ENCODE data around the gene CHMP6. TPM values are rescaled to one million over a fixed set of nuclear protein-coding genes. Genes with fewer than 3 reads are reported as not detected.

Gene CHMP6
- total and polyA plus RNA-seq, 4 experiments from 2014 or later: 36.7 to 48.7 (median 41.9) TPM

DNA sequence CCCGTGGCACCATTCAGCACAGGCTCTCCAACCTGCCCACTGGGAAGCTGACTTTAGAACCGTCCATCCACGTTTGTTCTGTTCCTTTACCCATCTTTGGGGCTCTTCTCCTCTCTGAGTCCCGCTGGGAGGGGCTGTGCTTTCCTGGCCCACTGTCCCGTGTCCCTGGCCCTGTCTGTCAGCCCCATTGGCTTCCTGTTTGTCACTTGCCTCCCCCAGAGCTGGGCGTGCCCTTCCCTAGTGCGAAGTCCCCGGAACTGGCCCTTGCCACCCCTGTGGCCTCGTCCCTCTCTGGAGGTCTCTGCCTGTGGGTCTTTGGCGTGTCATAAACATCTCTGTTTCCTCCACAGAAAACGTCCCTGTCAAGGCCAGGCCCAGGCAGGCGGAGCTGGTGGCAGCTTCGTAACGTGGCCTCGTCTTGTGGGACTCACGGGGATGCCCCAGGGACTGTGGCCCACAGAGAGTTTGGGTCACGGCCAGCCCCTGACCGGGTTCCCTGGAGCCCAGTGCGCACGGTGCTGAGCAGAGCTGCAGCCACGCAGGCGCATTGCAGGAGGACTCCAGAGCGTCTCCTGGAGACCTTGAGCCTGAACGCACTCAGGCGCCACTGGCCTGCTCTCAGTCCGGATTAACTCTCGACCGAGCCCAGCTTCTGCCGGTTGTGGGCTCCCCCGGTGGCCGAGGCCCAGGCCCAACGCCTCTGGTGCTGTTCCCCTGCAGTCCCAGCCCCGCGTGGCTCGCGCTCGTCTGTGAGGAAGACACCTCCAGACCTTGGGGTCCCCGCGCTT lies 7.3 kb downstream of the CHMP6 start:
- H3K4me3 Mint-ChIP-seq: no peak overlapping the region
- Histone ChIP-seq H3K4me1 (ENCODE audit: insufficient read depth, low read length) (peaks cover 5% of the 10 kb centered on the region), H3K27ac (ENCODE audit: low read depth, low read length) (no peak overlapping the region), H3K27me3 (ENCODE audit: insufficient read depth, low read length) (no peaks in the 10 kb centered on the region), H3K9me3 (ENCODE audit: control insufficient read depth in 1 of 2, low read length in 2 of 2) (no peaks in the 10 kb centered on the region), H3K4me3 (ENCODE audit: low read length in 2 of 2) (no peak overlapping the region), H3K36me3 (ENCODE audit: insufficient read depth, low read length) (peaks cover 23% of the 10 kb centered on the region)
- peaks cover 7 to 25% (median 9%) of the 10 kb centered on the region in 4 donors for H3K4me1 Mint-ChIP-seq
- H3K9me3 Mint-ChIP-seq: no peaks in the 10 kb centered on the region
- peaks cover 2% of the 10 kb centered on the region in 2 donors for H3K27me3 Mint-ChIP-seq
- intact Hi-C loops (cut with micrococcal nuclease): no loop called here
- no peak for DNase-seq
- CTCF ChIA-PET (ENCODE audit: partially characterized antibody): no interaction called here
- POLR2A ChIA-PET (ENCODE audit: partially characterized antibody): no interaction called here
- H3K27ac Mint-ChIP-seq: peak overlapping the region in 1 of 7 donors; percentile 47
- peaks cover 10 to 24% of the 10 kb centered on the region in 2 donors for H3K36me3 Mint-ChIP-seq

GRCh38 chr17:80999536-81000333 lies 8.1 kb downstream of the CHMP6 start:
- Mint-ChIP-seq H3K27me3 (peaks cover 5% of the 10 kb centered on the region in 2 donors), H3K27ac (no peak overlapping the region), H3K4me3 (no peak overlapping the region), H3K36me3 (peaks cover 10 to 24% of the 10 kb centered on the region in 2 donors), H3K9me3 (no peaks in the 10 kb centered on the region), H3K4me1 (peaks cover 10 to 29% (median 12%) of the 10 kb centered on the region in 4 donors)
- intact Hi-C loops (cut with micrococcal nuclease): no loop called here
- peaks cover 4% of the 10 kb centered on the region for H3K27me3 ChIP-seq (ENCODE audit: insufficient read depth, low read length)
- peaks cover 10% of the 10 kb centered on the region for H3K4me1 ChIP-seq (ENCODE audit: insufficient read depth, low read length)
- ChIA-PET CTCF (ENCODE audit: partially characterized antibody) (no interaction called here), POLR2A (ENCODE audit: partially characterized antibody) (no interaction called here)
- peaks cover 23% of the 10 kb centered on the region for H3K36me3 ChIP-seq (ENCODE audit: insufficient read depth, low read length)
- H3K27ac ChIP-seq (ENCODE audit: low read depth, low read length): no peak overlapping the region
- H3K9me3 ChIP-seq (ENCODE audit: control insufficient read depth in 1 of 2, low read length in 2 of 2): no peaks in the 10 kb centered on the region
- DNase-seq: no peak
- H3K4me3 ChIP-seq (ENCODE audit: low read length in 2 of 2): no peak overlapping the region

DNA sequence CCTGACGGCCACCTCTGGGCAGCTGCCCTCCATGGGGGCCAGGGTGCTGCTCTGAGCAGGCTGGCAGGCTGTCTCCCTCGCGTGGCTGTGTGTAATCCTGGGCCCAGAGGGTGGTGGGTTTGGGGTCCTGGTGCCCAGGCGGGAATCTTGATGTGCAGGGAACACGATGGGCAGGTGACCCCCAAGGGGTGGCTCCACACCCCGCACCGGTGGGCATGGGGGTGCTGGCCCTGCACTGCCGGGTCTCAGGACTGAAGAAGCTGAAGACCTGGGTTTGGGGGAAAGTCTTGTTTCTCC lies 8.6 kb downstream of the CHMP6 start:
- Histone ChIP-seq H3K36me3 (ENCODE audit: insufficient read depth, low read length) (peaks cover 21% of the 10 kb centered on the region), H3K9me3 (ENCODE audit: control insufficient read depth in 1 of 2, low read length in 2 of 2) (no peaks in the 10 kb centered on the region), H3K4me3 (ENCODE audit: low read length in 2 of 2) (no peak overlapping the region), H3K27ac (ENCODE audit: low read depth, low read length) (no peak overlapping the region), H3K27me3 (ENCODE audit: insufficient read depth, low read length) (peaks cover 6% of the 10 kb centered on the region), H3K4me1 (ENCODE audit: insufficient read depth, low read length) (peaks cover 13% of the 10 kb centered on the region)
- Mint-ChIP-seq H3K27ac (no peak overlapping the region), H3K36me3 (peaks cover 10 to 21% of the 10 kb centered on the region in 2 donors), H3K27me3 (peaks cover 6 to 7% of the 10 kb centered on the region in 2 donors), H3K9me3 (no peaks in the 10 kb centered on the region), H3K4me1 (peaks cover 11 to 31% (median 14%) of the 10 kb centered on the region in 4 donors), H3K4me3 (no peak overlapping the region)
- DNase-seq: no peak
- intact Hi-C loops (cut with micrococcal nuclease): no loop called here
- CTCF ChIA-PET (ENCODE audit: partially characterized antibody): no interaction called here
- POLR2A ChIA-PET (ENCODE audit: partially characterized antibody): no interaction called here

DNA sequence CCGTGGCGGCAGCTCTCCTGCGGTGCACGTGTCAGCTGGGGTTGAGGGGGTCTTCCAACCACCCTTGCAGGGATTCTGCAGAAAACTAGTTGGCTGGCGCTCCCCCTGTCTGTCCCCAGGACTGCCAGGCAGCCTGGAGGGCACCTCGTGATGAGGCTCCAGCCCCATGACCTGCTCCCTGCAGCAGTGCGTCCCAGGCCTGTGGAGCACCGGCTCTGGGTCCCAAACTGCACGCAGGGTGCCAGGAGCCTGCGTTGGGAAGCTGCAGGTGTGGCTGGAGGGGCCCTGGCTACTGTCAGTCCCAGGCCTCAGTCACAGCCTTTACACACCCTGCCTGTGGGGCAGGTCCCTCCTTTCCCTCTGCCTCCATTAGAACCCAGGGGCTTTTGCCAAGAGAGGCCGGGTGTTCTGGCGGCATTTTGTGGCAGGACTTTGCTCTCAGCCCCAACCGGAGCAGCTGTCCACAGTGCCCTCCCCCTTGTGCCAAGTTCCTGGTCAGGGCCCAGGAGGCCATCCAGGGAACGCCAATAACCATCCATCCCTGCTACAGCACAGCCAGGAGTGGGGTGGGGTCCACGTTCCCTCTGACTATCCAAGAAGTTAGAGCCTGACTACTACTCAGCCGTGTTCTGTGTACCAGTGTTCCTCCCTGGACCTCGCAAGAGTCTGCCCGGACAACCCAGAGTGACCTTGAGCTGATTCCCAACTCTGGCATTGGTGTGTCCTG lies 9.2 kb downstream of the CHMP6 start:
- no peak overlapping the region for H3K27ac Mint-ChIP-seq
- H3K4me1 Mint-ChIP-seq: peaks cover 11 to 31% (median 14%) of the 10 kb centered on the region in 4 donors
- no peaks in the 10 kb centered on the region for H3K9me3 ChIP-seq (ENCODE audit: control insufficient read depth in 1 of 2, low read length in 2 of 2)
- peaks cover 17% of the 10 kb centered on the region for H3K36me3 ChIP-seq (ENCODE audit: insufficient read depth, low read length)
- H3K27me3 ChIP-seq (ENCODE audit: insufficient read depth, low read length): peaks cover 6% of the 10 kb centered on the region
- DNase-seq: no peak
- ChIA-PET CTCF (ENCODE audit: partially characterized antibody) (no interaction called here), POLR2A (ENCODE audit: partially characterized antibody) (no interaction called here)
- H3K27me3 Mint-ChIP-seq: peaks cover 6 to 7% of the 10 kb centered on the region in 2 donors
- H3K4me3 ChIP-seq (ENCODE audit: low read length in 2 of 2): no peak overlapping the region
- H3K4me3 Mint-ChIP-seq: no peak overlapping the region
- peaks cover 13% of the 10 kb centered on the region for H3K4me1 ChIP-seq (ENCODE audit: insufficient read depth, low read length)
- intact Hi-C loops (cut with micrococcal nuclease): no loop called here
- peaks cover 6 to 16% of the 10 kb centered on the region in 2 donors for H3K36me3 Mint-ChIP-seq
- no peaks in the 10 kb centered on the region for H3K9me3 Mint-ChIP-seq
- H3K27ac ChIP-seq (ENCODE audit: low read depth, low read length): no peak overlapping the region

- Mint-ChIP-seq H3K9me3 (no peaks in the 10 kb centered on the region), H3K4me3 (peak overlapping the region in 1 of 8 donors; percentile 31), H3K27me3 (peaks cover 9 to 12% of the 10 kb centered on the region in 2 donors), H3K36me3 (peaks cover 8% of the 10 kb centered on the region in 2 donors), H3K4me1 (peaks cover 11 to 31% (median 14%) of the 10 kb centered on the region in 4 donors), H3K27ac (peak overlapping the region in 1 of 7 donors; percentile 4)
- Histone ChIP-seq H3K27me3 (ENCODE audit: insufficient read depth, low read length) (peaks cover 6% of the 10 kb centered on the region), H3K9me3 (ENCODE audit: control insufficient read depth in 1 of 2, low read length in 2 of 2) (no peaks in the 10 kb centered on the region), H3K27ac (ENCODE audit: low read depth, low read length) (no peak overlapping the region), H3K36me3 (ENCODE audit: insufficient read depth, low read length) (peaks cover 10% of the 10 kb centered on the region), H3K4me3 (ENCODE audit: low read length in 2 of 2) (no peak overlapping the region), H3K4me1 (ENCODE audit: insufficient read depth, low read length) (peaks cover 13% of the 10 kb centered on the region)
- POLR2A ChIA-PET (ENCODE audit: partially characterized antibody): no interaction called here
- intact Hi-C loops (cut with micrococcal nuclease): no loop called here
- CTCF ChIA-PET (ENCODE audit: partially characterized antibody): interaction anchor here (0.6 kb wide), 1 partner anchor 586 kb away, joined by 3 read pairs; no protein-coding TSS in a partner anchor
- DNase-seq: no peak
Measured at GRCh38 chr17:81002013-81002384, 10.4 kb downstream of the CHMP6 start.

GRCh38 chr17:81002409-81003361 lies 11.0 kb downstream of the CHMP6 start:
- H3K9me3 Mint-ChIP-seq: no peaks in the 10 kb centered on the region
- Histone ChIP-seq H3K4me3 (ENCODE audit: low read length in 2 of 2) (no peak overlapping the region), H3K27ac (ENCODE audit: low read depth, low read length) (no peak overlapping the region), H3K36me3 (ENCODE audit: insufficient read depth, low read length) (peaks cover 7% of the 10 kb centered on the region), H3K4me1 (ENCODE audit: insufficient read depth, low read length) (peaks cover 13% of the 10 kb centered on the region), H3K9me3 (ENCODE audit: control insufficient read depth in 1 of 2, low read length in 2 of 2) (no peaks in the 10 kb centered on the region), H3K27me3 (ENCODE audit: insufficient read depth, low read length) (peaks cover 6% of the 10 kb centered on the region)
- CTCF ChIA-PET (ENCODE audit: partially characterized antibody): no interaction called here
- intact Hi-C loops (cut with micrococcal nuclease): no loop called here
- peaks cover 11 to 31% (median 14%) of the 10 kb centered on the region in 4 donors for H3K4me1 Mint-ChIP-seq
- peaks cover 5 to 8% of the 10 kb centered on the region in 2 donors for H3K36me3 Mint-ChIP-seq
- peaks cover 9 to 12% of the 10 kb centered on the region in 2 donors for H3K27me3 Mint-ChIP-seq
- POLR2A ChIA-PET (ENCODE audit: partially characterized antibody): interaction anchor here (0.6 to 1.0 kb wide), 2 partner anchors 15 to 698 kb away, joined by 3 read pairs; no protein-coding TSS in a partner anchor
- H3K27ac Mint-ChIP-seq: peak overlapping the region in 1 of 7 donors; percentile 4
- DNase-seq: no peak
- peak overlapping the region; percentile 13 to 73 (median 59) for H3K4me3 Mint-ChIP-seq
